CD14-positive monocyte (primary cell): ENCODE data around the gene ADAMTSL1. TPM values are rescaled to one million over a fixed set of nuclear protein-coding genes. Genes with fewer than 3 reads are reported as not detected.

Experiments
- DNase-seq, 3 donors: peaks; one replicate each; pipeline ENCODE4 v3.0.0-alpha.2; 2011 to 2022
- H2AFZ ChIP-seq: 2 replicates; pipeline ENCODE4 v1.6.0; 2012; ENCODE audit warnings: mild to moderate bottlenecking, low read depth, low read length, inconsistent platforms; ENCODE audit not compliant: insufficient read depth, poor library complexity, severe bottlenecking
- H3K27ac ChIP-seq, 2 donors: 1 replicate in 1 of 2; 2 replicates in 1 of 2; pipeline ENCODE4 v1.5.1; 2012 to 2013; ENCODE audit warnings: low read length in 2 of 2, control low read depth in 1 of 2, inconsistent platforms in 1 of 2, low read depth in 1 of 2, mild to moderate bottlenecking in 1 of 2
- H3K27me3 ChIP-seq, 2 donors: one replicate each; pipeline versions ENCODE4 v1.6.0 to v1.6.1; 2011 to 2013; ENCODE audit warnings: low read length in 2 of 2; ENCODE audit not compliant: control insufficient read depth in 2 of 2, insufficient read depth in 2 of 2
- H3K36me3 ChIP-seq, 2 donors: replicated peaks in 1 of 2; 1 replicate in 1 of 2; 2 replicates in 1 of 2; pipeline versions ENCODE4 v1.5.1 to v1.6.1; 2012 to 2013; ENCODE audit warnings: low read length in 2 of 2, control low read depth in 1 of 2, inconsistent platforms in 1 of 2, mild to moderate bottlenecking in 1 of 2; ENCODE audit not compliant: insufficient read depth in 2 of 2, control insufficient read depth in 1 of 2
- H3K4me1 ChIP-seq, 2 donors: 1 replicate in 1 of 2; 2 replicates in 1 of 2; pipeline versions ENCODE4 v1.5.1 to v1.6.1; 2012 to 2013; ENCODE audit warnings: low read length in 2 of 2, control low read depth in 1 of 2, inconsistent platforms in 1 of 2, mild to moderate bottlenecking in 1 of 2, moderate library complexity in 1 of 2; ENCODE audit not compliant: insufficient read depth in 2 of 2, control insufficient read depth in 1 of 2
- H3K4me2 ChIP-seq: replicated peaks from 2 replicates; pipeline ENCODE3; 2012; ENCODE audit warnings: low read length, moderate library complexity, mild to moderate bottlenecking; ENCODE audit not compliant: poor library complexity, severe bottlenecking; ENCODE audit errors: extremely low read depth
- H3K4me3 ChIP-seq, 3 experiments: fragments of 200-600 bp in 1 of 3; sonication (generic) in 1 of 3; replicated peaks in 1 of 3; 1 replicate in 2 of 3; 2 replicates in 1 of 3; pipeline ENCODE4 v1.5.1; 2011 to 2013; ENCODE audit warnings: low read length in 3 of 3, mild to moderate bottlenecking in 3 of 3, control low read depth in 2 of 3, low read depth in 2 of 3, inconsistent platforms in 1 of 3, moderate library complexity in 1 of 3
- H3K79me2 ChIP-seq: 2 replicates; pipeline ENCODE4 v1.6.0; 2012; ENCODE audit warnings: mild to moderate bottlenecking, control low read depth, inconsistent platforms, low read length, moderate library complexity; ENCODE audit not compliant: insufficient read depth
- H3K9ac ChIP-seq: 2 replicates; pipeline ENCODE4 v1.6.0; 2017; ENCODE audit warnings: low read length, mild to moderate bottlenecking; ENCODE audit not compliant: insufficient read depth, poor library complexity, severe bottlenecking
- H3K9me3 ChIP-seq, 2 donors: replicated peaks in 1 of 2; 1 replicate in 1 of 2; 2 replicates in 1 of 2; pipeline versions ENCODE4 v1.5.1 to v1.6.1; 2012 to 2013; ENCODE audit warnings: low read length in 2 of 2, control low read depth in 1 of 2; ENCODE audit not compliant: control insufficient read depth in 1 of 2, insufficient read depth in 1 of 2
- H4K20me1 ChIP-seq: 2 replicates; pipeline ENCODE4 v1.6.0; 2012; ENCODE audit warnings: mild to moderate bottlenecking, low read length, control low read depth, moderate library complexity; ENCODE audit not compliant: insufficient read depth
- H3K27ac Mint-ChIP-seq, 7 donors: one replicate each; pipeline ENCODE4 v1.8.0; 2020; ENCODE audit warnings: mild to moderate bottlenecking in 7 of 7, mixed read lengths in 7 of 7, moderate library complexity in 6 of 7, inconsistent platforms in 2 of 7
- H3K27me3 Mint-ChIP-seq, 3 donors: one replicate each; pipeline ENCODE4 v1.8.0; 2021 to 2022; ENCODE audit warnings: low read depth in 3 of 3, mild to moderate bottlenecking in 3 of 3, mixed read lengths in 3 of 3, moderate library complexity in 3 of 3, inconsistent platforms in 1 of 3
- H3K36me3 Mint-ChIP-seq, 2 donors: one replicate each; pipeline ENCODE4 v1.8.0; 2020; ENCODE audit warnings: mixed read lengths in 2 of 2, inconsistent platforms in 1 of 2, mild to moderate bottlenecking in 1 of 2
- H3K4me1 Mint-ChIP-seq: one replicate; pipeline ENCODE4 v1.8.0; 2020; ENCODE audit warnings: mild to moderate bottlenecking, mixed read lengths
- H3K4me3 Mint-ChIP-seq, 2 donors: one replicate each; pipeline ENCODE4 v1.8.0; 2020; ENCODE audit warnings: mild to moderate bottlenecking in 2 of 2, mixed read lengths in 2 of 2, moderate library complexity in 1 of 2
- H3K9me3 Mint-ChIP-seq, 7 donors: one replicate each; pipeline ENCODE4 v1.8.0; 2020 to 2022; ENCODE audit warnings: mixed read lengths in 7 of 7, mild to moderate bottlenecking in 6 of 7, moderate library complexity in 6 of 7, inconsistent platforms in 2 of 7
- WGBS: methylation state at CpG from one replicate; pipeline ENCODE4 v1.1.5; 2013; ENCODE audit warnings: missing lambda C conversion rate; ENCODE audit not compliant: insufficient coverage; 5-methylcytosine and 5-hydroxymethylcytosine counted together
- intact Hi-C, 2 donors: fragments of 100-400 bp; cut with micrococcal nuclease; formaldehyde crosslinking; loops; one replicate each; pipeline versions ENCODE4 v1.15.0 to v1.15.1; 2023
- polyA plus RNA-seq, 3 donors: library from polyadenylated mRNA; depleted of rRNA in 1 of 3; unstranded in 2 of 3; stranded (reverse) in 1 of 3; fragments of 300-500 nt in 2 of 3; fragments of >200 nt in 1 of 3; fragmentation: Illumina TruSeq in 2 of 3; gene quantifications; 1 replicate in 2 of 3; 2 replicates in 1 of 3; pipeline ENCODE4 v1.2.3, GENCODE V29; 2012 to 2021
- TF ChIP-seq, protein P1 (sequence below): fragments of 200-600 bp; IDR thresholded peaks from one replicate; pipeline ENCODE4 v1.8.0; 2022; ENCODE audit warnings: antibody characterized with exemption, mild to moderate bottlenecking

ADAMTSL1 gene
- polyA plus RNA-seq, 3 donors: not detected

DNA sequence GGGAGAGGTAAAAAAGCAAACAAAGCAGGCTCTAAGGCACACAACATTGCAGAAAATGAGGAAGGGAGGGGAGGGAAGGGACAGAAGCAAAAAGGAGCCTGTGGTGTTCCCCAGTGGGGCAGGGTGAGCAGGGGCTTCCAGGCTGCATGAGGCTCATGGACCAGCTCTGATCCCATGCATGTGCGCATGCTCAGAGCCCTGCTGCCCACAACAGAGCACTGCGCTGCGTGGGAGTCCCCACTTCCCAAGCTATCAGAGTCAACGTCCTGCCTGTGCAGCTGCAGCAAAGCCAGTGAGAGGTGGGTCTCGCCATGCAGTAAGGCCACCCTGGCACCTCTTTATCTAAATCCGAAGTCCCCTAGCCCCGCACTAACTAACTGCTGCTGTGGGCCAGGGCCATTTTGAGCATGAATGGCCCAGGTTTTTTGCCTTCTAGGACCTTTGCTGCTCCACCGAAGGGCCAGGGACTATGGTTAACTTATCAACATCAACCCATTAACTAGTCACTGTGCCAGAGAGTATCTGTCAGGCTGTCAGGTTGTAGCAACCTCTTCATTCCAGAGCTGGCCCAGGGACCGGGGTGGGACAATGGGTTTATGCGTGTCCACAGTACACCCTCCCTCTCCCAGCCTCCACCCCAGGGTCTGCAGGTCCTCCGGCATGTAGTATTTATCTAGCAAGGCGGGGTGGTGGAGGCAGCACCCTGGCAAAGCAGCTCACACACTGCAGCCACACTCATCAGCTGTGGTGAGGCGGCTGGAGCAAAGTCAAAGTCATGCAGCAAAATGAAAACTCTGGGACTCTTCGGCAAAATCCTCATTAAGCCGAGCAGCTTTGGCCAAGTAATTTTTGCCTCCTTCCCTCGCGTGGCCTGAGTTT, 435.4 kb downstream of the ADAMTSL1 start:
- intact Hi-C loops: no loop called here
- DNase-seq: no peak
- no peaks in the 10 kb centered on the region for H4K20me1 ChIP-seq
- no peak overlapping the region for H3K4me3 Mint-ChIP-seq
- no peak overlapping the region for H2AFZ ChIP-seq
- H3K9me3 Mint-ChIP-seq: peaks cover 0 to 2% (median 0%) of the 10 kb centered on the region in 7 donors
- no peaks in the 10 kb centered on the region for H3K36me3 ChIP-seq
- H3K27me3 ChIP-seq: no peaks in the 10 kb centered on the region
- H3K79me2 ChIP-seq: no peaks in the 10 kb centered on the region
- no peak overlapping the region for H3K9ac ChIP-seq
- no peak overlapping the region for H3K27ac Mint-ChIP-seq
- no peak overlapping the region for H3K4me2 ChIP-seq
- H3K4me3 ChIP-seq: no peak overlapping the region
- no peaks in the 10 kb centered on the region for H3K9me3 ChIP-seq
- no peaks in the 10 kb centered on the region for H3K36me3 Mint-ChIP-seq
- no peaks in the 10 kb centered on the region for H3K4me1 Mint-ChIP-seq
- peaks cover 2 to 12% (median 5%) of the 10 kb centered on the region in 3 donors for H3K27me3 Mint-ChIP-seq
- no peaks in the 10 kb centered on the region for H3K4me1 ChIP-seq
- TF ChIP-seq, protein P1, sequence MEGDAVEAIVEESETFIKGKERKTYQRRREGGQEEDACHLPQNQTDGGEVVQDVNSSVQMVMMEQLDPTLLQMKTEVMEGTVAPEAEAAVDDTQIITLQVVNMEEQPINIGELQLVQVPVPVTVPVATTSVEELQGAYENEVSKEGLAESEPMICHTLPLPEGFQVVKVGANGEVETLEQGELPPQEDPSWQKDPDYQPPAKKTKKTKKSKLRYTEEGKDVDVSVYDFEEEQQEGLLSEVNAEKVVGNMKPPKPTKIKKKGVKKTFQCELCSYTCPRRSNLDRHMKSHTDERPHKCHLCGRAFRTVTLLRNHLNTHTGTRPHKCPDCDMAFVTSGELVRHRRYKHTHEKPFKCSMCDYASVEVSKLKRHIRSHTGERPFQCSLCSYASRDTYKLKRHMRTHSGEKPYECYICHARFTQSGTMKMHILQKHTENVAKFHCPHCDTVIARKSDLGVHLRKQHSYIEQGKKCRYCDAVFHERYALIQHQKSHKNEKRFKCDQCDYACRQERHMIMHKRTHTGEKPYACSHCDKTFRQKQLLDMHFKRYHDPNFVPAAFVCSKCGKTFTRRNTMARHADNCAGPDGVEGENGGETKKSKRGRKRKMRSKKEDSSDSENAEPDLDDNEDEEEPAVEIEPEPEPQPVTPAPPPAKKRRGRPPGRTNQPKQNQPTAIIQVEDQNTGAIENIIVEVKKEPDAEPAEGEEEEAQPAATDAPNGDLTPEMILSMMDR: no peak
- 97% methylated on average over 14 of the region's 17 CpGs for WGBS
- no peak overlapping the region for H3K27ac ChIP-seq

DNA sequence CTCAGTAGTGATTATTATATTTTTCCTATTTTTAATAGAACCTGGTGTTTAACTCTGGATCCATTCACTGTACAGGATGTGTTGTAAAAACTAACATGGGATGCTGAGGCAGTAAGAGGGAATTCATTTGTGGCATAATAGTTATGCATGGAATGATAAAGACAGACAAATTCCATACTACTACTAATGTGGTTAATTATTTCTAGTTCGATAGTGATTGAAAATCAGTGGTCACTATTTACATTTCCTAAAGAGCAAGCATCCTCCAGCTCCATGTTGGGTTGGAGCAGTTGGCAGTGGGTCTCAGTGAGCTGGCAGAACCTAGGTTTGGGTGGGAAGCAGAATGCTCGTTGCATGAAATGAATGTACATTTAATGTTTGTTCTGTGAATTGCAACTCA, 436.5 kb downstream of the ADAMTSL1 start:
- no peaks in the 10 kb centered on the region for H3K36me3 Mint-ChIP-seq
- no peak overlapping the region for H3K4me2 ChIP-seq
- no CpG with 5 or more reads among the region's 2 CpGs for WGBS
- no peaks in the 10 kb centered on the region for H3K27me3 ChIP-seq
- intact Hi-C loops: no loop called here
- H4K20me1 ChIP-seq: no peaks in the 10 kb centered on the region
- H3K4me1 ChIP-seq: no peaks in the 10 kb centered on the region
- H2AFZ ChIP-seq: no peak overlapping the region
- no peaks in the 10 kb centered on the region for H3K4me1 Mint-ChIP-seq
- no peak overlapping the region for H3K4me3 ChIP-seq
- peaks cover 2 to 12% (median 5%) of the 10 kb centered on the region in 3 donors for H3K27me3 Mint-ChIP-seq
- H3K4me3 Mint-ChIP-seq: no peak overlapping the region
- no peaks in the 10 kb centered on the region for H3K9me3 ChIP-seq
- no peaks in the 10 kb centered on the region for H3K36me3 ChIP-seq
- no peak overlapping the region for H3K9ac ChIP-seq
- TF ChIP-seq, protein P1: no peak
- H3K27ac Mint-ChIP-seq: no peak overlapping the region
- H3K27ac ChIP-seq: no peak overlapping the region
- no peak for DNase-seq
- H3K9me3 Mint-ChIP-seq: peaks cover 0 to 4% (median 0%) of the 10 kb centered on the region in 7 donors
- no peaks in the 10 kb centered on the region for H3K79me2 ChIP-seq
